ENCODE results near the gene PRR14L.

Gene PRR14L

GRCh38 chr22:31637891-31638618, 111.9 kb downstream of the PRR14L start:
- DNase-seq, result peak; percentile 14

- no peak for DNase-seq
These were observed 112.5 kb downstream of the PRR14L start for GRCh38 chr22:31637447-31637890.

GRCh38 chr22:31635638-31636306, 114.2 kb downstream of the PRR14L start:
- DNase-seq, result no peak

- DNase-seq, result no peak
These were observed 118.5 kb downstream of the PRR14L start for GRCh38 chr22:31631436-31631835.

Data from fibroblast of skin of right biceps (primary cell).